ENCODE measurements around the gene PGC. TPM values are rescaled to one million over a fixed set of nuclear protein-coding genes. Genes with fewer than 3 reads are reported as not detected.

The PGC gene
- total RNA-seq, 4 donors from 2014 or later = not detected

GRCh38 chr6:41713650-41714291 is 33.4 kb downstream of the PGC start:
- TF ChIP-seq, protein P1, sequence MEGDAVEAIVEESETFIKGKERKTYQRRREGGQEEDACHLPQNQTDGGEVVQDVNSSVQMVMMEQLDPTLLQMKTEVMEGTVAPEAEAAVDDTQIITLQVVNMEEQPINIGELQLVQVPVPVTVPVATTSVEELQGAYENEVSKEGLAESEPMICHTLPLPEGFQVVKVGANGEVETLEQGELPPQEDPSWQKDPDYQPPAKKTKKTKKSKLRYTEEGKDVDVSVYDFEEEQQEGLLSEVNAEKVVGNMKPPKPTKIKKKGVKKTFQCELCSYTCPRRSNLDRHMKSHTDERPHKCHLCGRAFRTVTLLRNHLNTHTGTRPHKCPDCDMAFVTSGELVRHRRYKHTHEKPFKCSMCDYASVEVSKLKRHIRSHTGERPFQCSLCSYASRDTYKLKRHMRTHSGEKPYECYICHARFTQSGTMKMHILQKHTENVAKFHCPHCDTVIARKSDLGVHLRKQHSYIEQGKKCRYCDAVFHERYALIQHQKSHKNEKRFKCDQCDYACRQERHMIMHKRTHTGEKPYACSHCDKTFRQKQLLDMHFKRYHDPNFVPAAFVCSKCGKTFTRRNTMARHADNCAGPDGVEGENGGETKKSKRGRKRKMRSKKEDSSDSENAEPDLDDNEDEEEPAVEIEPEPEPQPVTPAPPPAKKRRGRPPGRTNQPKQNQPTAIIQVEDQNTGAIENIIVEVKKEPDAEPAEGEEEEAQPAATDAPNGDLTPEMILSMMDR (IDR thresholded peaks at IDR 0.05) = no peak
- DNase-seq (ENCODE audit: low spot score) (no peak), ATAC-seq (ENCODE audit: low FRiP score) (peak; percentile 11)

DNA sequence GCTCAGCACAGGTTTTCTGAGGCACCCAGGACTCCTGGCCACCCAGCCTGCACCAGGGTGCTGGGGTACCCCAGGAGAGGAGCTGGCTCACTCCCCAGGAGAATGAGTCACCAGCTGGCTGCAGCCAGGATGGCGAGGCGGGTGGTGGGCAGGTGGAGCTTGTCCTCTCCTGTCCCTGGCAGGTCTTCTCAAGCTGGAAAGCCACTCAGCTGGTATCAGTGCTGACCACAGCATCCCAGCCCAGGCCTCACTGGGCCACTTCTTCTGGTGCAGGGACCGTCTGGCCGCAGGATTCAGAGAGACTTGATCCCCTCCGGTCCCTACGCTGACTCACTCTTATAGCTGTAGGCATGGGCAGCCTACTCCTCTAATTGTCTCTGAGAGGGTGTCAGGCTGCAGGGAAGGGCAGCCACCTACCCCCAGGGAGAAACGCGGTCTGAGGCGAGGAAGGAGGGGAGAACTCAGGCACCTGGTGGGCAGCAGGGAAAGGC is 34.0 kb downstream of the PGC start:
- TF ChIP-seq, protein P1 (IDR thresholded peaks at IDR 0.05) = no peak
- peak; percentile 86 for ATAC-seq (ENCODE audit: low FRiP score)
- DNase-seq (ENCODE audit: low spot score) = no peak

DNA sequence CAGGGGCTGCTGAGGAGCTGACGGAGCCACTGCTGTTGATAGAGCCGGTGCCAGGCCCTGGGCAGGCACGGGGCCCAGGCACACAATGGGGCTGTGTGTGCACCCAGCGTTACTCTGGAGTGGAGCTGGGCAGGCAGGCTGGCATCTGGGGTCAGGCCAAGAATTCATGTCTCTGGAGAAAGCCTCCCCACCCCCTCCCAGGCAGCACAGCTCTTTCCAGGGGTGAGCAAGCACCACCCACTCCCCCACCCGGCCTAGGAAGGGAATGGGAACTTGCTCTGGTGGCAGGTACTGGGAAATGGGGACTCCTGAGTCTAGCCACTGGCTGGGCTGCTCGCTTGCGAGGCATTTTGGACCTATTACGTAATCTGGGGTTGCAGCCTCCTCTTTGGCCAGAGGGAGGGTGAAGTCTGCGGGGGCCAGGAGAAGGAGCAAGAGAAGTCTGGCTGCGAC is 34.5 kb downstream of the PGC start:
- ATAC-seq (ENCODE audit: low FRiP score) = peak; percentile 43
- DNase-seq (ENCODE audit: low spot score) = no peak
- TF ChIP-seq, protein P1 (IDR thresholded peaks at IDR 0.05) = no peak

GRCh38 chr6:41711323-41712038 is 35.7 kb downstream of the PGC start:
- DNase-seq (ENCODE audit: low spot score) = no peak
- no peak for ATAC-seq (ENCODE audit: low FRiP score)

GRCh38 chr6:41709375-41709774 is 37.8 kb downstream of the PGC start:
- TF ChIP-seq, protein P1 (IDR thresholded peaks at IDR 0.05) = no peak
- no peak for ATAC-seq (ENCODE audit: low FRiP score)
- no peak for DNase-seq (ENCODE audit: low spot score)

More at GRCh38 chr6:41711323-41712038, 35.7 kb downstream of the PGC start:
- TF ChIP-seq, protein P1 (IDR thresholded peaks at IDR 0.05) = no peak

DNA sequence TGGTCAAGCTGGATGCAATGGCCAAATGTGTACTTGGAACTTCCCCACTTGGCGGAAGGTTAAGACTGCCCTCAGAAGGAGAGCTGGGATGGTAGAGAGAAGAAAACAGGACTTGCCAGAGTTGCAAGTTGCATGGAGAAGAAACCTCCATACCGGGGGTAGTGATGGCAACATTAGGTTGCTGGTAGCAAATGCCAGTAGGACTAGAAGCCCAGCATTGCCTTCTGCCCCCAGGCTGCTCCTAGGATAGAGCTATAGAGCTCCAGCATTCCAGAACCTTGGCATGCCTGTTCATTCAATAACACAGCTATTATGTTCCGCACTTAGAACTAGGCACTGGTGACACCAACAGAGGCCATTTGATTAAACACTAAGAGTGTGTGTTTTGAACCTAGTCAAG is 38.3 kb downstream of the PGC start:
- DNase-seq (ENCODE audit: low spot score) (no peak), ATAC-seq (ENCODE audit: low FRiP score) (no peak)
- TF ChIP-seq, protein P1 (IDR thresholded peaks at IDR 0.05) = no peak

All from omental fat pad (tissue), 4 donors.